Peyer's patch (tissue), 4 donors: ENCODE measurements around the gene NNT.

Source experiments
- POLR2A ChIP-seq, 2 donors: fragments of 450-650 bp; IDR thresholded peaks; one replicate each; pipeline ENCODE4 v1.5.1; 2017; ENCODE audit warnings: antibody characterized with exemption in 2 of 2, mild to moderate bottlenecking in 2 of 2, moderate library complexity in 2 of 2
- TF ChIP-seq, protein P1 (sequence below), 6 experiments: fragments of 450-650 bp in 4 of 6; fragments of 200-600 bp in 2 of 6; sonication (generic) in 1 of 6; IDR thresholded peaks; one replicate each; pipeline ENCODE4 v1.5.1; 2017 to 2019; ENCODE audit warnings: antibody characterized with exemption in 6 of 6, mild to moderate bottlenecking in 3 of 6, moderate library complexity in 1 of 6

DNA sequence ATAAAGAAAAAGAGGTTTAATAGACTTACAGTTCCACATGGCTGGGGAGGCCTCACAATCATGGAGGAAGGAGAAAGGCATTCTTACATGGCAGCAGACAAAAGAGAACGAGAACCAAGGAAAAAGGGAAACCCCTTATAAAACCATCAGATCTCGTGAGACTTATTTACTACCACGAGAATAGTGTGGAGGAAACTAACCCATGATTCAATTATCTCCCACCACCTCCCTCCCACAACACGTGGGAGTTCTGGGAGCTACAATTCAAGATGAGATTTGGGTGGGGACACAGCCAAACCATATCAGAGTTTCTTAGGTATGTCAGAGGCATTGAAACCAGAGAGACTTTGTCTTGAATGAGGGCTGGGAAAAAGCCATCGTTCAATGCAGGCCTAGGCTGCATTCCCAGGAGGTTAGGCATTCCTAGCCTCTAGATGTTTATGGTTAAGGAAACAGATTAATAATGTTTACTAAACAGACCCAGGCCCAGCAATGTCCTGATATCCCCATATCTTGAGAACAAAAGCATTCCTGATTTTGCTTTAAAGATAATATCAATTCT lies 38.6 kb upstream of the NNT start:
- TF ChIP-seq, protein P1, sequence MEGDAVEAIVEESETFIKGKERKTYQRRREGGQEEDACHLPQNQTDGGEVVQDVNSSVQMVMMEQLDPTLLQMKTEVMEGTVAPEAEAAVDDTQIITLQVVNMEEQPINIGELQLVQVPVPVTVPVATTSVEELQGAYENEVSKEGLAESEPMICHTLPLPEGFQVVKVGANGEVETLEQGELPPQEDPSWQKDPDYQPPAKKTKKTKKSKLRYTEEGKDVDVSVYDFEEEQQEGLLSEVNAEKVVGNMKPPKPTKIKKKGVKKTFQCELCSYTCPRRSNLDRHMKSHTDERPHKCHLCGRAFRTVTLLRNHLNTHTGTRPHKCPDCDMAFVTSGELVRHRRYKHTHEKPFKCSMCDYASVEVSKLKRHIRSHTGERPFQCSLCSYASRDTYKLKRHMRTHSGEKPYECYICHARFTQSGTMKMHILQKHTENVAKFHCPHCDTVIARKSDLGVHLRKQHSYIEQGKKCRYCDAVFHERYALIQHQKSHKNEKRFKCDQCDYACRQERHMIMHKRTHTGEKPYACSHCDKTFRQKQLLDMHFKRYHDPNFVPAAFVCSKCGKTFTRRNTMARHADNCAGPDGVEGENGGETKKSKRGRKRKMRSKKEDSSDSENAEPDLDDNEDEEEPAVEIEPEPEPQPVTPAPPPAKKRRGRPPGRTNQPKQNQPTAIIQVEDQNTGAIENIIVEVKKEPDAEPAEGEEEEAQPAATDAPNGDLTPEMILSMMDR (IDR thresholded peaks at IDR 0.05): no peak
- no peak for TF ChIP-seq POLR2A (IDR thresholded peaks at IDR 0.05)
